Measurements from ENCODE around the gene SEL1L3.

The SEL1L3 gene

GRCh38 chr4:25847329-25847728 is 15.5 kb downstream of the SEL1L3 start:
- DNase-seq (ENCODE audit: low read depth), result no peak

DNA sequence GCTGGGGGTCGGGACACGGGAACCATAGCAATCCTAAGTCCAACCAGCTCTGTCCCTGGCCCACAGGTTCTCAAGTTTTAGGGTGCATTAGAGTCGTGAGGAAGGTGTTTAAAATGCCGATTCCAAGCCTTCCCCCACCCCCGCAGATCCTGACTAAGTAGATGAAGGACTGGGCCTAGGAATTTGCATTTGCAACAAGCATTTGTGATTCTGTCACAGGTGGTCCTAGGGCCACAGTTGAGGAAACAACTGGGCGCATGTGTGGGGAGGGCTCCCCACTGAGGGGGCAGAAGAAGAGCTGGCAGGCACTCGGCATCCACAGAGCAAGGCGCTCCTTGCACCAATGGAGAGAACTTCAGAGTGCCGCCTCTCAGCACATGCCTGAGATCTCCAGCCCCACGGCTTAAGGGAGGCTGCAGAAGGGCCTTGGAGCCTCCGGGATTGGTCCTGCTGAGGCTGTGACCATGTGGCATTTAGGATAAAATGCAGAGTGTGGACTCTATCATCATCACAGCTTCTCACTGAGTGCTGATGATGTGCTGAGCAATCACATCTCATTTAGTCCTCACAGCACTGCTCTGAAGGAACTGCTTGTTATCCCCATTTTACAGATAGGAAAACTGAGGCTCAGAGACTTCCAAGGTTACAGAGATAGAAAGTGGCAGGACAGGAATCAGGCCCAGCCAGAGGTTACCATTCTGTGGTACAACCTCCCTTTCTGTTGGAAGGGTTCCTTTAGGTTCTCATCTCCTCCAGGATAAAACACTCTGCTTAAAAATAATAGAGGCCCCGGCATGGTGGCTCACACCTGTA is 16.7 kb downstream of the SEL1L3 start:
- DNase-seq (ENCODE audit: low read depth), result no peak

DNA sequence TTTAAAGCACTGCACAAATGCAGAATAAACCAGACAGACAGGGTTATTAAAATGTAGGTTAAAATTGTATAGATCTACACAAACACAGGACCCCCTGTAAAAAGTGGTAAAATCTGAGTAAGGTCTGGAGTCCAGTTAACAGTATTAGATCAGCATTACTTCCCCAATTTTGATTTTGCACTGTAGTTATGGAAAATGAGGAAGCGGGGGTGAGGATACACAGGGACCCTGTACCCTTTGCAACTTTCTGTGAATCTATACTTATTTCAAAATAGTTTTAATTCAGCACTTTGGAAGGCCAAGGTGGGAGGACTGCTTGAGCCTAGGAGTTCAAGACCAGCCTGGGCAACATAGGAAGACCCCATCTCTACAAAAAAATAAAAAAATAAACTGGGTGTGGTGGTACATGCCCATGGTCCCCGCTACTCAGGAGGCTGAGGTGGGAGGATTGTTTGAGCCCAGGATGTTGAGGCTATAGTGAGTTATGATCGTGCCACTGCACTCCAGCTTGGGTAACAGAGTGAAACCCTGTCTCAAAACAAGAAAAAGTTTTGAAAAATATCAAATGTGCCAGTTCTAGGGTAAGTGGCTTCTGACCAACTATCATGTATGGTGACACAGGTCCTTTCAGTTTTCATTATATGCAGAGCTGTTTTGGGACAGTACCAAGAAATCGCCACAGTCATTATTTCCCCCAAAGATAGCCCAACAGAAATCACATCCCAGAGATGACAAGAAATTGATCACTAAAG is 17.7 kb downstream of the SEL1L3 start:
- DNase-seq (ENCODE audit: low read depth), result no peak

DNA sequence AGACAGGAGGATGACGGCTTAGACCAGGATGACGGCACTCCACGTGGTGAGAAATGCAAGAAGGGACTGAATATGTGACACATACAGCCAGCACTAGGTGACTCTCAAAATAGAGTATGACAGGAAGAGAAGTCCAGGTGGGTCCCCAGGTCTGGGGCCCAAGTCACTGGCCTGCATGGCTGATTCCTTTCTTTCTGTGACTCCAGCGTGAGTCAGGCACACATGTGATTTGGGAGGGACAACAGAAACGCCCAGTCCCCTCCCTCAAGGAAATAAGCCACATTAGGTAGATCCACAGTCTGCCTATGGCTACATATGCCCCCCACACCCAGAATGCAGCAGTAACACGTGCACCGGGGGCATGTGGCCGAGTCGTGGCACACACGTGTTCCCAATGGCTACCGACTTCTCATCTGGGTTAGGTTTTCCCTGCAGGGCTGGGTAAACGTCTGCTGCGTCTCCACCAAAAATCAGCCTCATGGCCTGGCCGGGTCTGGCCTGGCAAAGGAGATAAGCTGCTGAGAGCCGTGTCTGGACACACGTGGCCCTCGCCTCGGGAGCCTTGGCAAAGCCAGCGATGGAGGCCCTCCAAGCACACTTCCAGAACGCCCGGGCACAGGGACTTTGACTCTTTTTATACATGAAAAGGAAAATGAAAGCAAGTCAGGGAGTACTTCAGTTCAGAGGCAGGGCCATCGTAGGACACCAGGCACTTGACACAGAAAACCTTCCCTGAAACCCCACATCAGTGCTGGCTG is 19.3 kb downstream of the SEL1L3 start:
- DNase-seq (ENCODE audit: low read depth), result no peak

DNA sequence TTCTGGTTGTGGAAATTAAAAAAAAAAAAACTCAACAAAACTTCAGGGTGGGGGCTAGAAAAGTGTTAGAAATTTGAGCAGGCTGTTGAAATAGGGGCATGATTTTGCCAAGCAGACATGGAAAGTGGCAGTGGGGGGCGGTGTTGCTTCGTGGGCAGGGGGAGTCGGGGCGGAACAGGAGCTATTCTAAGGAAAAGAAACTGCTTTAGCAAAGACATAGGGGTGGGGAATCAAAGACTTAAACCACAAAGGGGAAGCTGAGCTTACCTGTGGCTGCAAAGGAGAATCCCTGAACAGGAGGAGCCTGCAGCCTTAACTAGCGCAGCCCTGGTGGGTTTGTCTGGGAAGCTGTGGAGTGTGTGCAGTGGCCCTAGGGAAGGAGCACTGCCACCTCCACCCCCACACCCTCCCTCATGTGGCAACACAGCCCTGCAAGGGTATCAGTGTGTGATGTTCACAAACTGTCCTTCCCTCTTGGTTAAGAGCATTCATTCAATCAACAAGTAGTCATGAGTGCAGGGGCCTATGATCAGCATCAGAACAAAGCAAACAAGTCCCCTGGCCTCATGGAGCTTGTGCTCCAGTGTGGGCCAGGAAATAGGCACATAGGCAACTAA is 20.5 kb downstream of the SEL1L3 start:
- peak; percentile 15 for DNase-seq (ENCODE audit: low read depth)

DNA sequence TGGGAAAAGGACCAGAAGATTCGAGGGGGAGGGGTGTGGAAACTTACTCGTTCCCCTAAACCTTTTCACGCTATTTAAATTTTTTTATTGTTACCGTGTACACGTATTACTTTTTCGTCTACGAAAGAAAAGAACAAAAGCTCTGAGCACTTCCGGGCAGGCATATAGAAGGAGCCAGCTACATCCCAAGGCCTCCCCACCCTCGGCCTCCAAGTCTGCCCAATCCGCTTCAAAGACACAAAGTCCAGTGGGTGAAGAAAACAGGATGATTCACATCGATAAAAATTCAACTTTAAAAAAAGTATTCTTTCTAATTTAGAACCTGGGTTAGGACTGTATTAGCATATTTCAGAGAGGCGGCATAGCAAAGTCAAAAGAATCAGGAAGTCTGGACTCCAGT is 23.1 kb downstream of the SEL1L3 start:
- DNase-seq (ENCODE audit: low read depth), result no peak

DNA sequence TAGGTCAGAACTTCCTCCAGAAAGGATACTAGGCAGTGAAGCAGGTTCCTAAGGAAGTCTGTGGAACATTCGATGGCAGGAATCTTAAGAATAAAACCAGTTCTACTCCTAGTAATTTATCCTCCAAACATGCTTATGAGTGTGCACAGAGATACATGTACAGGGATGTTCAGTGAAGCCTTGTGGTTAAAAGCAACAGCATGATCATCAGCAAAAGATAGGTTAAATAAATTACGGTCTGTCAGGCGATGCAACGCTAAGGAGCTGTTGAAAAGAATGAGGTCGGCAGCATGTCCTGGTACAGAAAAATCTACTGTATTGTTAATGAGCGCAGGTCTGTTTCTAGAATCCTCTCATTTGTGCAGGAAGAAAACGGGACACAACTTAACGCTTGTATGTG is 23.6 kb downstream of the SEL1L3 start:
- DNase-seq (ENCODE audit: low read depth), result no peak

DNA sequence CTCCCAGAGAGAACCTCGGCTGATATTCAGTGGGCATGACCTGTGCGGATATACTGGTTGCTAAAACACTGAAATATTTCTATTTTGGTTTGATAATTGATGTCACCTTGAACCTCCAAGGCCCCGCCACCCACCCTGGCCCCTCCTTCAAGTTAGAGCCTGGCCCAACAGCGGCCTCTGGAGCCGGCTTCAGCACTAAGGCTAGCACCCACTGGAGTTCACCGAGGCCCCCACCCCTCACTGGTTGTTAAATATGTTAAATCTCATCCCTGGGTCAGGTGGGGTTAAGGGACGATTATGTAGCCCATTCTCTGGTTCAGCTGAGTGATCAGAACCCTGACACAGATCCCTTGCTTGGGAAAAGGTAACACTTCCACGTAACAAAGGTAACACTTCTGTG is 24.3 kb downstream of the SEL1L3 start:
- DNase-seq (ENCODE audit: low read depth), result no peak

GRCh38 chr4:25837107-25837506 is 25.7 kb downstream of the SEL1L3 start:
- no peak for DNase-seq (ENCODE audit: low read depth)

DNA sequence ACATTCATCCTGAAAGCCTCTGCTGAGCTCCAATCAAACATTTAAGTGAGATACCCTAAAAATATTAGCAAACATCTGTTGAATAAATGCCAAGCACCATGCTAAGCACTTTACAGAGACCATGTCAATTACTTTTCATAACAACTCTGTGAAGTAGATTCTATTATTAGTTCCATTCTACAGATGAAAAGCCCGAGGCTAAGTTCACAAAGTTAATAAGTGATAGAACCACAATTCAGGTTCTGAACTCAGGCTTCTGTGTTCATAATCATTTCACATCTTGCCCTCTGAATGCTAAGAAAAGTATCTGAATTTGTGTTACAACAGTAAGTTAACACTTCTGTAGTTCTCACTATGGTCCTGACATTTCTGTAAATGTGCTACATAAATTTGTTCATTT is 27.4 kb downstream of the SEL1L3 start:
- no peak for DNase-seq (ENCODE audit: low read depth)

DNA sequence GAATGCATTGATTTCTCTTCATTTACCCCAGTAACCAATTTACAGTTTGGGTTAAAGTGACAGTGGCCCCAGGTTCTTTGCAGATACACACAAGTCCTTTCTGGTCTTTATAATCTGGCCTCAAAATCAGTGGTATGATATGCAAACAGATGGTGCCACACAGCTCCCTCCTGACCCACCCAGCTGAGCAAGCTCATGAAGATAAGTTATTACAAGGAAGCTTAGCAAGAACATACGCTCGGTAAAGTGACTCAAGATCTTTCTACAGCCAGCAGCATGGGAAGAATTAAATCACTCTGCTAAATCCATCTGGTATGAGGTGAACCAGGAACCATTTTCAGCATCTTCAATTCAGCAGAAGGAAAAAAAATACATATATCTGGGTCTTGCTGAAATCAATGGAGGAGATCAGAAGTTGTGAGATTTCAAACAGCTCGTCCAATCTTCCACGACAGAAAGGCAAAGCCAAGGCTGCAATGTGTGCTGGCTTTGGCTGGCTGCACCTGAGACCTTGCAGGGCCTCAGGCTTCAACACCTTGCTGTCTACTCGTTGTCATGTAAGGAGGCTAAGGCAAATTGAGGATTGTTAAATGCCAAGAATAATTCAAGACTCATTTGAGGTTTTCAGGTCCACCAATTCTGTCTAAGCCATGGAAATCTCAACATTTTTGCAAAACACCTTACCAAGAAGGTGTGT is 28.2 kb downstream of the SEL1L3 start:
- no peak for DNase-seq (ENCODE audit: low read depth)

DNA sequence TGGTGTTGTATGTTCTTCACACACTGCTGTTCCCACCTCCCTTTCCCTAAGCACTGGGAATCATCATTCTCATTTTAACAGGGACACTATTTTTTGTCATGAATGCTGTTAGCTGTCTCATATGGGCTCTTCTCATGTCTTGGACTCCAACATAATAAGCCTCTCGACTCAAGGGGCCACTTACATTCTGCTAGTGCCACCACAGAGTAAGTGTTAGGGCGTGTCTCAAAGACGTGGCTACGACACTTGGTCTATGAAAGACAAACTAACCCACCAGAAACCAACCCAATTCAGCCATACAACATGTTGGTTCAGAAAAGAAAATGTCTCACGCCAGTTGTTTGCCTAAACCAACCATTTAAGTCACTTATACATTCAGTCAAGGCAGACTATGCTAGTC is 32.2 kb downstream of the SEL1L3 start:
- no peak for DNase-seq (ENCODE audit: low read depth)

DNA sequence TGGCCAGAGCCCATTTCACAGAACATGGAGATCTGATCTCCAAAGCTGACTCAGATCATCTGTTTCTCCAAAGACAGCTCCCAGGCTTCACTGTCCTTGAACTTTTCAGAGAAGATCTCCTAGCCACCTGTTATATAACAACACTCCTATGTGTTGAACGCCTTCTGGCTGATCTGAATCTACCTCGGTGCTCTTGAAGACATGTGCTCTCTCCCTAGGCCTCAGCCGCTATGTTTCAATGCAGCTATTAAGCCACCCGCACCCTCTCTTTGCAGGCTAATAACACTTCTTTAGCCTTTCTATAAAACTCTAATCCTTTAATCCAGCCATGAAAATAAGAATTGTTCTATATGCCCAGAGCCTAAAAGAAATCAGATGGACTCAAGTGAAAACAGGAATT is 34.9 kb downstream of the SEL1L3 start:
- no peak for DNase-seq (ENCODE audit: low read depth)

DNA sequence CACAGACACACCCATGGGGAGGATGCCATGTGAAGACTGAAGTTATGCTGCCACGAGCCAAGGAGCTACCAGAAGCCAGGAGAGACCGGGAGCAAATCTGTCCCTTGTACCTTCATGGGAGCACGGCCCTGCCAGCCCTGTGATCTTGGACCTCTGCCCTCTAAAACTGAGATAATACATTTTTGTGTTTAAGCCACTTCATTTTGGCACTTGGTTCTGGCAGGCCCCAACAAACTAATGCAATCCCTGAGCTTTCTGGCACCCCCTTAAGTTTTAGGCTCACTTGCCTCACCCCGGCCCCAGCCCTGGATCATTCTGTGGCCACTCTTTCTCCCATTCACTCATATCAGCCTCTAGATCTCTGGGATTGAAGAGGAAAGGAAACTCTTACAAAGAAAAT is 35.4 kb downstream of the SEL1L3 start:
- DNase-seq (ENCODE audit: low read depth), result no peak

DNA sequence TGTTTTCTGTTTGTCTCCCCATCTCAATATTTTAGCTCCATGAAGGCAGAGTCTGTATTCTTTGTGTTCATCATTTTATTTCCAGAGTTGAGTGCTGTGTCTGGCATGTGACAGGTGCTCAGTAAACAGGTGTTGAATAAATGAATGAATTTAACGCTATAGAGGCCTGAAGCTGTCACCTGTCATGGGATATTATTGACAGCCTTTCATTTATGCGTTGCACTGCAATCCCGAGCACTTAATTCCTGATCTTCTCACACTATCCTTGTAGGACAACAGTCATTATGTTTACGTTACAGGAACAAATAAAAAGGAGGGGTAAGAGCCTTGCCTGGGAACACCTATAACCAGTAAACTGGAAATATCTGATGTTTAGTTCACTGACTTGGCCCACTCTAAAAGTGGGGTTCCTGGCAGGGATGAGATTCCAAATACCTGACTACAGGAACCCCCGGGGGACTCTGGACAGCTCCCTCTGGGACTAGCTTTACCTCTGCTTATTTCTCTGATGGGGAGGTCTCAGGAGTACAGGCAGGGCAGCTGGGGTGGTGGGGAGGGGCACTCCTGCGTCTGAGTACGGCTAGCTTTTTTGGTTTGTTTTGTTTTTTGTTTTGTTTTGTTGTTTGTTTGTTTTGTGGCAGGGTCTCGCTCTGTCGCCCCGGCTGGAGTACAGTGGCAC is 36.6 kb downstream of the SEL1L3 start:
- DNase-seq (ENCODE audit: low read depth), result no peak

GRCh38 chr4:25823632-25824031 is 39.2 kb downstream of the SEL1L3 start:
- DNase-seq (ENCODE audit: low read depth), result no peak

- no peak for DNase-seq (ENCODE audit: low read depth)
Measured at GRCh38 chr4:25821899-25822298, 40.9 kb downstream of the SEL1L3 start.

DNA sequence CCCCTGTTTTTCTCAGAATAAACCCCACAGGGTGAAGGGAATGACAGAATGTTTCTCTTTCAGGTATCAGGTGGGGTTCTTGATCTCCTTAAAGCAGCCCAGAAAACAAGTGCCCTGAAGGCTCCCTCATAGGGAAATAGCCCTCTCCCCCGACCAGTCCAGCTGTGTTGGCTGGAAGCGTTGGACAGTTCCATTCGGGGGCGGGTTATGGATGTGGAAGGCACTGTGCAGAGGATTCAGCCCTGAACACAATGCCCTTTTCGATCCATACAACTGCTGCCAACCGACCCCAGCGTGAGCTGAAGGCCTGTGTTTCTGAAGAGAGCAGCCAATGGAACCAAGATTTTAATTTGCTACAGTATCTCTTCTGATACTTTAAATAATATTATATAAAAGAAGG is 41.5 kb downstream of the SEL1L3 start:
- no peak for DNase-seq (ENCODE audit: low read depth)

DNA sequence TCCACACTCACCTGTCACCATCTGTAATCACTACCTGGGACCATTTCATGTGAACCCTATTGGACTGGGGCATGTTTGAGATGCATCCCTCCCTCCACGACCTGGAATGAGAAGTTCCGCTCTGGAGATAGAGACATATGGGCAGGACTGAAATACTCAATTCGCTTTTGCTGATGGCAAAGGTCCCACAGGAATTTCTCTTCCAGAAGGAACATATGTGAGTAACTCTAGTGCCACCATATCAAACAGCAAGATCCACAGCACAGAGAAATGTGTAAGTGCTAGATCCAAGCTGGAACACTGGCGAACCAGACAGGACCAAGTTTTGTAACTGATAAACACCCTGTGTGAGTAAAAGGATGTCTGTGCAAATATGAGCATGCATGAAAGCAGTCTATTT is 43.9 kb downstream of the SEL1L3 start:
- DNase-seq (ENCODE audit: low read depth), result no peak

DNA sequence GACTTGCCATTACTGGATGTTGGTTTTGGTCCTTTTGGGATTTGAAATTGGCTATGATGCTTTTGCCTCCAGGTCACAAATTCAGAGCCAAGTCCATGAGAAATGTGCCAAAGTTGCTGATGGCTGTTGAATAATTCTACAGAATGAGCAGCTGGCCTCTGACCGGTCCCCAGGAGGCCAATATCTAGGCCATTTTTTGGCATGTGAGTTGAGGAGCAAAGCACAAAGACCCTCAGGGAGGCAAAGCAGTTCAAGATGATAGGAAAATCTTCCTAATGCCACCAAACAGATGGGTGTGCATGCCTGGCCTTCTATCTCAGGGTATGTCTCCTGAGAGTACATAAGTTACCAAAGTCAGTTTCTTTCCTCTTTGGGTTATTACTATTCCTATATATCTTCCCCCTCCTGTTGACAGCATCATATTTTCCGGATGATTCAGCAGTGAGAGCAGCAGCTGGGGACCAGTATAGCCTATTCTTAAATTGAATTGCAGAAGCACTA is 44.4 kb downstream of the SEL1L3 start:
- DNase-seq (ENCODE audit: low read depth), result no peak

- no peak for DNase-seq (ENCODE audit: low read depth)
Measured at GRCh38 chr4:25817059-25817681, 45.6 kb downstream of the SEL1L3 start.
